Activated T-cell treated with anti-CD3 and anti-CD28 coated beads for 24 hours (primary cell): ENCODE measurements around the gene R3HCC1L.
"Not testable (repeated sequence)": the region's sequence is repeated elsewhere in the genome, so short reads cannot be mapped to it uniquely, and the experiment has no call there.

ENCODE experiments used
- DNase-seq: peaks from one replicate; pipeline ENCODE4 v3.0.0-alpha.2; 2020; ENCODE audit warnings: low read depth

The R3HCC1L gene

DNA sequence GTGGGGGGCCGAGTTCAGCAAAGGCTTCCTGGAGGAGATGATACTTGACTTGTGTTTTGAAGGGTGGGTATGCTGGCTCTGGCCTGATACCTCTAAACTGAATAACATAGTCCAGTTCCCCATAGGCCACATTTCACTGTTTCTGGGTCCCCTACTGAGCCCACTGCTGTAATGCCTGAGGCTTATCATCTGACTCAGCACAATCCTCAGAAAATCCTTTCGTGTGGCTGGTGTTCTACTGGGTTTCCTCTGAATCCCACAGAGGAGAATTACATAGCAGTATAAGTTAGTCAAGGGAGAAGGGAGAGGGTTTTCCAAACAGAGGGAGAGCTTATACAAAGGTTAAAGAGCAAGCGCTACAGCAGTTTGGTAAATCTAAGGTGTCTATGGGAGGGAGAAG, 2.8 kb upstream of the R3HCC1L start:
- no peak for DNase-seq

DNA sequence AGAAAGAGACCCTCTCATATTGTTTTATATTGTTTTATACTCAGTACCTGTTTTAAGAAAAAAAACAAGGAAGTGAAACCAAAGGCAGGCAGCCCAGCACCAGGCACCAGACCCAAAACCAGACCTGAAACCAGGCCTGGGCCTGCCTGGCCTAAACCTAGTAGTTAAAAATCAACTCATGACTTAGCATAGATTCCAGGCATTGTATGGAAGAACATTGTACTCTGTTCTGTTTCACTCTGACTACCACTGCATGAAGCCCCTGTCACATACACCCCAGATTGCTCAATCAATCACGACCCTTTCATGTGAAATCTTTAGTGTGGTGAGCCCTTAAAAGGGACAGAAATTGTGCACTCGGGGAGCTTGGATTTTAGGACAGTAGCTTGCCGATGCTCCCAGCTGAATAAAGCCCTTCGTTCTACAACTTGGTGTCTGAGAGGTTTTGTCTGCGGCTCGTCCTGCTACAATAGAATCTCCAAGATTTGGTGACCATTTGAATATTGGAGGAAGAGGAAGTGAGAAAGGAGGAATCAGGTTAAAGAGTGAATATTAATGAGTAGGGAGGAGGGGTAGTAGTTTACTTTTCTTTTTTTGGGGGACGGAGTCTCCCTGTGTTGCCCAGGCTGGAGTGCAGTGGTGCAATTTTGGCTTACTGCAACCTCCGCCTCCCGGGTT, 1.2 kb upstream of the R3HCC1L start:
- not testable (repeated sequence) for DNase-seq

DNA sequence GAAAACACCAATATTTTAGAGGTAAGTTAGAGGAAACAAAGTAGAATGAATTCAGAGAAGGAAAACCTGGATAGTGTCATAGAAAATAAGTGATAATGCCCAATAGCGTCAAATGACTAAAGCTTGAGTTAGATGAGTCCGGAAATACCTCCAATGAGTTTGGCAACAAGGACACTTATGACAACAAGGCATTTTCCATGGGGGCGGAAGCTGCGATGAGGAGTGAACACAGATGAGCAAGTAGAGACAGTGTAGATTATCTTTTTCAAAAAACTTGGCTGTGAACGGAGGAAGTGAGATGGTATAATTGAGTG, 383 bp upstream of the R3HCC1L start:
- DNase-seq, result no peak

GRCh38 chr10:98135222-98135899, 904 bp downstream of the R3HCC1L start:
- no peak for DNase-seq

DNA sequence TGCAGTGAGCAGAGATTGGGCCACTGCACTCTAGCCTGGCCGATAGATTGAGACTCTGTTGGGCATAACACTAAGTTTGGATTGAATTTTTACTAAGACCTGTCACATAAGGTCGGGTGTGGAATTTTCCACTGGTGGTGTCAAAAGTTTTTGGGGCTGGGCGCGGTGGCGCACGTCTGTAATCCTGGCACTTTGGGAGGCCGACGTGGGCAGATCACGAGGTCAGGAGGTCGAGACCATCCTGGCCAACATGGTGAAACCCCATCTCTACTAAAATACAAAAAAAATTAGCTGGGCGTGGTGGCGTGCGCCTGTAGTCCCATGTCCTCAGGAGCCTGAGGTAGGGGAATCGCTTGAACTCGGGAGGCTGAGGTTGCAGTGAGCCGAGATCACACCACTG, 2.3 kb downstream of the R3HCC1L start:
- DNase-seq, result not testable (repeated sequence)

DNA sequence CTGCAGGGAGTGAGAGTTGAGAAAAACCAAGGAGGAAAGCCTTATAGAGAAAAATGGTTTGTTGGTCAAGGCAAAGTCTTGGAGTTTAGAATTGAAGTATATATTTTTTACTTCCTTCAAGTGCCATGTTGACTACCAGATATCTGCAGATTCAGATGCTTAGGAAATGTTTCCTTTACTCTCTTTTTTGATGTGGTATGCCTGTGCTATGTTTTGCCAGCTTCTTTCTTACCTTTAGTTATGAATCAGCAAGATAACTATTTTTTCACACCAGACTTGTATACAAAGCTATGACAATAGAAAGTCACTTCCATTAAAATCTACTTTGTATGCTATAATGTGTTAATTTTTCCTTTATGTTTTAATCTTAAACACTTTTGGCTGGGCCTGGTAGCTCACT, 3.6 kb downstream of the R3HCC1L start:
- no peak for DNase-seq

DNA sequence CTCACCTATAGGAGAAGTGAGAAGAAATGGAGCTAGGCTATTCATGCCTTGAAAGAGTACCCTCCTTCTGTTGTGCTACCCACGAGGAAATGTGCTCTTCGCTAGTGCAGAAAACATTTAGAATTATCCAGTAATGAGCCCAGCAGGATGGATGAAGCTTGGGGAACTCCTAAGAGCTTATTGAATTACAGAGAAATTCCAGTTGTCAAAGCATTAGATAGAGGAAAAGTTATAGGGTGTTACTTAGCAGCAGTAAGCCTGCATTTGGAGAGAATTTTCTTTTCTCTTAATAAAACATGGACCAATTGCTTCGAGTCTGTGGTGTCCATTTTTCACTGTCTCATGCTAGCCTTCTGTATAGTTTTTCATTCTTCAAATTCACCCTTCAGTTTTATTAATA, 5.0 kb downstream of the R3HCC1L start:
- DNase-seq, result no peak

- DNase-seq, result no peak
Measured at GRCh38 chr10:98141484-98142073, 7.1 kb downstream of the R3HCC1L start.

GRCh38 chr10:98144985-98145384, 10.5 kb downstream of the R3HCC1L start:
- no peak for DNase-seq

- DNase-seq, result no peak
Measured at GRCh38 chr10:98149858-98150257, 15.4 kb downstream of the R3HCC1L start.

DNA sequence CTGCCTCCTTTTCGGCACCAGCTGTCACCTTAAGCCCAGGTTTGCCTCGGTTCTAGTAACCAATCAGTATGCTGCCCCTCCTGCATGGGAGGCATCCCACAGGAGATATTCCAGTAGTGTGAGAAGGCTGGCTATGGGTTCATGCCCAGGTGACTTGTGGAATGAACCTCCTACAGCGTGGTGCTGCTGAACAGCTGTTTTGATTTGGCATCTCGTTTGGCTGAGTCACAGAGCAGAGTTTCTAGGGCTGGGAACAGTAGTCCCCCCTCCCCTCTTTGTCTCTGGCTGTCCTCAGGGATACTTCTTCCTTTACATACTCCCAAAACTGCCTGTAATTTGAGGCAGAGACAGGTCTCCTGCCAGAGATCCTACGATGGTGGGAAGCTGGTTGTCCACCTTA, 16.1 kb downstream of the R3HCC1L start:
- DNase-seq, result no peak

DNA sequence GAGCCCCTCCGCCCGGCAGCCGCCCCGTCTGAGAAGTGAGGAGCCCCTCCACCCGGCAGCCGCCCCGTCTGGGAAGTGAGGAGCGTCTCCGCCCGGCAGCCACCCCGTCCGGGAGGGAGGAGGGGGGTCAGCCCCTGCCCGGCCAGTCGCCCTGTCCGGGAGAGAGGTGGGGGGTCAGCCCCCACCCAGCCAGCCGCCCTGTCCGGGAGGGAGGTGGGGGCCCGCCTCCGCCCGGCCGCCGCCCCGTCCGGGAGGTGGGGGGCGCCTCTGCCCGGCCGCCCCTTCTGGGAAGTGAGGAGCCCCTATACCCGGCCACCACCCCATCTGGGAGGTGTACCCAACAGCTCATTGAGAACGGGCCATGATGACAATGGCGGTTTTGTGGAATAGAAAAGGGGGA, 18.3 kb downstream of the R3HCC1L start:
- DNase-seq, result not testable (repeated sequence)

DNA sequence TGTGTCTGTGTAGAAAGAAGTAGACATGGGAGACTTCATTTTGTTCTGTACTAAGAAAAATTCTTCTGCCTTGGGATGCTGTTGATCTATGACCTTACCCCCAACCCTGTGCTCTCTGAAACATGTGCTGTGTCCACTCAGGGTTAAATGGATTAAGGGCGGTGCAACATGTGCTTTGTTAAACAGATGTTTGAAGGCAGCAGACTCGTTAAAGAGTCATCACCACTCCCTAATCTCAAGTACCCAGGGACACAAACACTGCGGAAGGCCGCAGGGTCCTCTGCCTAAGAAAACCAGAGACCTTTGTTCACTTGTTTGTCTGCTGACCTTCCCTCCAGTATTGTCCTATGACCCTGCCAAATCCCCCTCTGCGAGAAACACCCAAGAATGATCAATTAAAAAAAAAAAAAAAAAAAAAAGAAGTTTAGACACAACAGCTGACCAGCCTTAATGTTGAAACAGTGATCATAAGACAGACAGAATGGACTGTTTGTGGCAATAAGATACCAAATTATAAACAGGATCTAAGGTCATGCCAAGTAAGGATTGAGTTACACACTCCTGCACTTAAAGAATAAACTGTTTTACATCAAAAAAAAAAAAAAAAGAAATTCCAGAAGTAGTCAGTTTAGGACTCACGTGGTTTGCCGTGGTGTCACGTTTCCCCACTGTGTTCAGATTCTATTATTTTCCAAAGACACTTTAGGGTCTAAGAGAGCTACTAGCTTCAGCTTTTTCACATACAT, 18.9 kb downstream of the R3HCC1L start:
- DNase-seq, result not testable (repeated sequence)

GRCh38 chr10:98154076-98154475, 19.6 kb downstream of the R3HCC1L start:
- no peak for DNase-seq

DNA sequence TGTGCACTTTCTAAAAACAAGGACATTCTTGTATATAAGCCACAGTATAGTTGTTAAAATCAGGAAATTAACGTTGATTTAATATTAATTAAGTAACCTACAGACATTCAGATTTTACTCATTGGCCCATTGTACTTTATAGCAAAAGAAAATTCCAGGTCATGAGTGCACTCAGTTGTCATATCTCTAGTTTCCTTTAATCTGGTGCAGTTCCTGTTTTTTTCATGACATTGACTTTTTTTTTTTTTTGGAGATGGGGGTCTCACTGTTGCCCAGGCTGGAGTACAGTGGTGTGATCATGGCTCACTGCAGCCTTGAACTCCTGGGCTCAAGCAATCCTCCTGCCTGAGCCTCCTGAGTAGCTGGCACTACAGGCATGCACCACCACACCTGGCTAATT, 24.1 kb downstream of the R3HCC1L start:
- DNase-seq, result no peak

- no peak for DNase-seq
Measured at GRCh38 chr10:98163941-98164340, 29.5 kb downstream of the R3HCC1L start.

DNA sequence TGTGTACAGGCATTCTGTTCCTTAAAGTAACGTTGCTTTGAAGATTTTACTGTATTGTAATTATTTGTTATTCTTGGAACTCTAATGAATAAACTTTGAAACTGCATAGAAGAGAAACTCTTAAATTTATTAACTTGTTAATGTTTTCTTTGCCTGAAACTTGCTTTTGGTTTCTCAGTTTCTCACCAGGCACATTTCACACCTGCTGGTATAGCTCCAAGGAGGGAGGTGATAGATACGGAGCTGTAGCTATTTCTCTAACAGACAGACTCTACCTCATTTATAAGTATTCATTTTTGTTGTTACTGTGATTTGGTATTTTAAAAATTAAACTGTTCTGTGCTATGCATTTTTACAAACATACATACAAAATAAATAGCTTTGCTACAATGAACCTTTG, 32.7 kb downstream of the R3HCC1L start:
- DNase-seq, result no peak

- DNase-seq, result no peak
Measured at GRCh38 chr10:98168147-98168546, 33.7 kb downstream of the R3HCC1L start.

GRCh38 chr10:98168766-98169165, 34.3 kb downstream of the R3HCC1L start:
- DNase-seq, result no peak

GRCh38 chr10:98169379-98169778, 34.9 kb downstream of the R3HCC1L start:
- DNase-seq, result no peak

GRCh38 chr10:98170249-98171117, 36.0 kb downstream of the R3HCC1L start:
- DNase-seq, result peak; percentile 20

GRCh38 chr10:98172073-98172472, 37.6 kb downstream of the R3HCC1L start:
- DNase-seq, result no peak
